GM12875 (cell line): ENCODE measurements around the gene NELL2.

Source experiments
- H3K4me3 ChIP-seq: one replicate; pipeline ENCODE4 v1.5.1; 2011; ENCODE audit warnings: low read depth, low read length, control low read depth
- CTCF ChIP-seq: IDR thresholded peaks from 2 replicates; pipeline ENCODE4 v1.5.1; 2011; ENCODE audit warnings: low read depth, mild to moderate bottlenecking, control low read depth, inconsistent platforms, low read length, moderate library complexity, borderline replicate concordance; ENCODE audit not compliant: insufficient read depth

NELL2 gene

GRCh38 chr12:44847888-44848702 lies 28.0 kb downstream of the NELL2 start:
- TF ChIP-seq CTCF = no peak
- no peak overlapping the region for H3K4me3 ChIP-seq

- no peak overlapping the region for H3K4me3 ChIP-seq
- no peak for TF ChIP-seq CTCF
These were observed 28.7 kb downstream of the NELL2 start for GRCh38 chr12:44847403-44847802.

GRCh38 chr12:44846826-44847225 lies 29.3 kb downstream of the NELL2 start:
- H3K4me3 ChIP-seq = no peak overlapping the region
- no peak for TF ChIP-seq CTCF

- no peak for TF ChIP-seq CTCF
- H3K4me3 ChIP-seq = no peak overlapping the region
These were observed 33.4 kb downstream of the NELL2 start for GRCh38 chr12:44842669-44843068.

- no peak for TF ChIP-seq CTCF
- no peak overlapping the region for H3K4me3 ChIP-seq
These were observed 36.3 kb downstream of the NELL2 start for GRCh38 chr12:44839785-44840184.

- no peak for TF ChIP-seq CTCF
- no peak overlapping the region for H3K4me3 ChIP-seq
These were observed 38.9 kb downstream of the NELL2 start for GRCh38 chr12:44837114-44837755.
